ENCODE data around the gene CDC14A.

CDC14A gene

GRCh38 chr1:100463791-100464424 lies 111.6 kb downstream of the CDC14A start:
- TF ChIP-seq SPI1 (IDR thresholded peaks at IDR 0.05; ENCODE audit: low read depth, low read length) = no peak
- TF ChIP-seq POLR2AphosphoS5 (IDR thresholded peaks at IDR 0.05; ENCODE audit: low read depth, low read length) = no peak
- TF ChIP-seq TAF1 (IDR thresholded peaks at IDR 0.05; ENCODE audit: low read depth, low read length) = no peak
- TF ChIP-seq POLR2A (IDR thresholded peaks at IDR 0.05; ENCODE audit: low read depth, low read length) = no peak
- TF ChIP-seq POU2F2 (IDR thresholded peaks at IDR 0.05; ENCODE audit: low read depth, low read length) = peak; percentile 92
- no peak for TF ChIP-seq PAX5 (IDR thresholded peaks at IDR 0.05; ENCODE audit: insufficient read depth, low read length, severe bottlenecking)
- no peak for DNase-seq (ENCODE audit: insufficient read length, low spot score)
- FAIRE-seq = peak; percentile 87

GRCh38 chr1:100469578-100469977 lies 117.3 kb downstream of the CDC14A start:
- no peak for FAIRE-seq
- no peak for DNase-seq (ENCODE audit: insufficient read length, low spot score)
- TF ChIP-seq PAX5 (IDR thresholded peaks at IDR 0.05; ENCODE audit: insufficient read depth, low read length, severe bottlenecking) = no peak
- no peak for TF ChIP-seq POLR2AphosphoS5 (IDR thresholded peaks at IDR 0.05; ENCODE audit: low read depth, low read length)
- no peak for TF ChIP-seq POLR2A (IDR thresholded peaks at IDR 0.05; ENCODE audit: low read depth, low read length)
- no peak for TF ChIP-seq TAF1 (IDR thresholded peaks at IDR 0.05; ENCODE audit: low read depth, low read length)
- TF ChIP-seq SPI1 (IDR thresholded peaks at IDR 0.05; ENCODE audit: low read depth, low read length) = no peak
- TF ChIP-seq POU2F2 (IDR thresholded peaks at IDR 0.05; ENCODE audit: low read depth, low read length) = no peak

DNA sequence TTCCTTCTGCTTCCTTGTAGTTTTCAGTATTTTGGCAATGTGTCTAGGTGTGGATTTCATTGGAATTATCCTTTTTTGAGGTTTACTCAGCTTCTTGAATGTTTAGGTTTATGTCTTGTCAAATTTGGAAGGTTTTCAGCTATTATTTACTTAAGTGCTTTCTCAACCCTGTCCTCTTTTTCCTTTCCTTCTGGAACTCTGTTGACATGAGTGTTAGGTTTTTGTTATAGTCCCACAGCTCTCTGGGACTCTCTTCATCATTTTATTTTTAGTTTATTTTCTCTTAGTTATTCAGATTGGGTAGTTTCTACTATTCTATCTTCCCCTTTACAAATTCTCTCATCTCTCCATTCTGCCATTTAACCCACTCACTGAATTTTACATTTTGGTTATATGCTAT lies 122.5 kb downstream of the CDC14A start:
- no peak for TF ChIP-seq PAX5 (IDR thresholded peaks at IDR 0.05; ENCODE audit: insufficient read depth, low read length, severe bottlenecking)
- TF ChIP-seq TAF1 (IDR thresholded peaks at IDR 0.05; ENCODE audit: low read depth, low read length) = no peak
- no peak for TF ChIP-seq POU2F2 (IDR thresholded peaks at IDR 0.05; ENCODE audit: low read depth, low read length)
- no peak for TF ChIP-seq SPI1 (IDR thresholded peaks at IDR 0.05; ENCODE audit: low read depth, low read length)
- TF ChIP-seq POLR2A (IDR thresholded peaks at IDR 0.05; ENCODE audit: low read depth, low read length) = no peak
- TF ChIP-seq POLR2AphosphoS5 (IDR thresholded peaks at IDR 0.05; ENCODE audit: low read depth, low read length) = no peak
- FAIRE-seq = no peak
- DNase-seq (ENCODE audit: insufficient read length, low spot score) = no peak

GRCh38 chr1:100476735-100477290 lies 124.5 kb downstream of the CDC14A start:
- TF ChIP-seq POLR2A (IDR thresholded peaks at IDR 0.05; ENCODE audit: low read depth, low read length) (no peak), POU2F2 (IDR thresholded peaks at IDR 0.05; ENCODE audit: low read depth, low read length) (no peak), TAF1 (IDR thresholded peaks at IDR 0.05; ENCODE audit: low read depth, low read length) (no peak)
- FAIRE-seq (no peak), DNase-seq (ENCODE audit: insufficient read length, low spot score) (no peak)

- FAIRE-seq (no peak), DNase-seq (ENCODE audit: insufficient read length, low spot score) (no peak)
Observed at GRCh38 chr1:100478816-100479215, 126.5 kb downstream of the CDC14A start.

DNA sequence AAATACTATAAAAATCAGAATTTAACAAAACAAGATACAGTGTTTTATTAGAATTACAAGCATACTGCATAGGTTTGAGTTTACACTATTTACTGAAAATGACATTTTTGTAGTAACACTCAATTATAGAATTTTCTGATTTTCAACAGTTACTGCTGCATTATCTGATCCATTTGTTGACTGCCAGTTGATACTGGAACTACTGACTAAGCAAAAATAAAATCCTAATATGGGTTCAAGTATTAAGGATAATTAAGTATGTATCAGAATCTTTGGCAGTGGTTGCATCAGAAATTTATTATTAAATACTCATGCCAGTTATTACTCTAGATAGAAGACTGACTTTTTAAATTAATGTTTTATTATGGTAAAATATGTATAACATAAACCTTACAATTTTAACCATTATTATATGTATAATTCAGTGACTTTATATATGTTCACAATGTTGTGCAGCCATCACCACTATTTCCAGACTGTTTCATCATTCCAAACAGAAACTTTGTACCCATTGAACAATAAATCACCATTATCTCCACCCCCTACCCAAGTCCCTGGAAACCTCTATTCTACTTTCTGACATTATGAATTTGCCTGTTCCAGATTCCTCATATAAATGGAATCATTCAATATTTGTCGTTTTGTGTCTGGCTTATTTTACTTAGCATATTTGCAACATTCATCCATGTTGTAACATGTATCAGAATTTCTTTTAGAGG lies 127.5 kb downstream of the CDC14A start:
- TF ChIP-seq POLR2A (IDR thresholded peaks at IDR 0.05; ENCODE audit: low read depth, low read length) (no peak), POU2F2 (IDR thresholded peaks at IDR 0.05; ENCODE audit: low read depth, low read length) (no peak), TAF1 (IDR thresholded peaks at IDR 0.05; ENCODE audit: low read depth, low read length) (no peak), SPI1 (IDR thresholded peaks at IDR 0.05; ENCODE audit: low read depth, low read length) (no peak), POLR2AphosphoS5 (IDR thresholded peaks at IDR 0.05; ENCODE audit: low read depth, low read length) (no peak), PAX5 (IDR thresholded peaks at IDR 0.05; ENCODE audit: insufficient read depth, low read length, severe bottlenecking) (no peak)
- FAIRE-seq (no peak), DNase-seq (ENCODE audit: insufficient read length, low spot score) (no peak)

More at GRCh38 chr1:100478816-100479215, 126.5 kb downstream of the CDC14A start:
- TF ChIP-seq SPI1 (IDR thresholded peaks at IDR 0.05; ENCODE audit: low read depth, low read length) (no peak), POLR2A (IDR thresholded peaks at IDR 0.05; ENCODE audit: low read depth, low read length) (no peak), POLR2AphosphoS5 (IDR thresholded peaks at IDR 0.05; ENCODE audit: low read depth, low read length) (no peak), TAF1 (IDR thresholded peaks at IDR 0.05; ENCODE audit: low read depth, low read length) (no peak), POU2F2 (IDR thresholded peaks at IDR 0.05; ENCODE audit: low read depth, low read length) (no peak), PAX5 (IDR thresholded peaks at IDR 0.05; ENCODE audit: insufficient read depth, low read length, severe bottlenecking) (no peak)

- TF ChIP-seq SPI1 (IDR thresholded peaks at IDR 0.05; ENCODE audit: low read depth, low read length) (no peak), TAF1 (IDR thresholded peaks at IDR 0.05; ENCODE audit: low read depth, low read length) (no peak), POLR2AphosphoS5 (IDR thresholded peaks at IDR 0.05; ENCODE audit: low read depth, low read length) (no peak), POLR2A (IDR thresholded peaks at IDR 0.05; ENCODE audit: low read depth, low read length) (no peak), PAX5 (IDR thresholded peaks at IDR 0.05; ENCODE audit: insufficient read depth, low read length, severe bottlenecking) (no peak), POU2F2 (IDR thresholded peaks at IDR 0.05; ENCODE audit: low read depth, low read length) (no peak)
- DNase-seq (ENCODE audit: insufficient read length, low spot score) (no peak), FAIRE-seq (no peak)
Observed at GRCh38 chr1:100481303-100481702, 129.0 kb downstream of the CDC14A start.

DNA sequence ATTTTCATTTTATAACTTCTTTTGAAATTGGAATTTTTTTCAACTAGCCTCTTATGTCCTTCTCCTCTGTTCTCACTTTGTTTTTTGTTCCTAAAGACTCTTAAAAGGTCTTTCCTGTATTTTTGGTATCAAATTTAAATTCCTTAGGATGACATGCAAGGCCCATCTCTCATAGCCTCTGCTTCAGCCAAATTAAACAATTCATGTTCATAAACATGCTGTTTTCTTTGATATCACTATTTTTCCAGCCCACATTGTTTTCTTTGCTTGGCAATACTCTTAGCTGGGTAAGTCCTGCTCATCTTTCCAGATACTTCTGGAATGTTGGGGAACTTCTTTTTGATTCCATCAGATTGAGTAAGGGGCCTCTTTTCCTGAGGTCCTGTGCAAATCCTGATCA lies 129.9 kb downstream of the CDC14A start:
- TF ChIP-seq SPI1 (IDR thresholded peaks at IDR 0.05; ENCODE audit: low read depth, low read length) (no peak), POU2F2 (IDR thresholded peaks at IDR 0.05; ENCODE audit: low read depth, low read length) (no peak), TAF1 (IDR thresholded peaks at IDR 0.05; ENCODE audit: low read depth, low read length) (no peak), POLR2AphosphoS5 (IDR thresholded peaks at IDR 0.05; ENCODE audit: low read depth, low read length) (no peak), POLR2A (IDR thresholded peaks at IDR 0.05; ENCODE audit: low read depth, low read length) (no peak), PAX5 (IDR thresholded peaks at IDR 0.05; ENCODE audit: insufficient read depth, low read length, severe bottlenecking) (no peak)

GRCh38 chr1:100482748-100483147 lies 130.4 kb downstream of the CDC14A start:
- DNase-seq (ENCODE audit: insufficient read length, low spot score) (no peak), FAIRE-seq (peak; percentile 66)
- TF ChIP-seq POLR2A (IDR thresholded peaks at IDR 0.05; ENCODE audit: low read depth, low read length) = no peak
- TF ChIP-seq SPI1 (IDR thresholded peaks at IDR 0.05; ENCODE audit: low read depth, low read length) = no peak
- no peak for TF ChIP-seq POU2F2 (IDR thresholded peaks at IDR 0.05; ENCODE audit: low read depth, low read length)
- no peak for TF ChIP-seq PAX5 (IDR thresholded peaks at IDR 0.05; ENCODE audit: insufficient read depth, low read length, severe bottlenecking)
- no peak for TF ChIP-seq TAF1 (IDR thresholded peaks at IDR 0.05; ENCODE audit: low read depth, low read length)
- TF ChIP-seq POLR2AphosphoS5 (IDR thresholded peaks at IDR 0.05; ENCODE audit: low read depth, low read length) = no peak

More for the DNA sequence above, 129.9 kb downstream of the CDC14A start:
- DNase-seq (ENCODE audit: insufficient read length, low spot score) = no peak
- FAIRE-seq = no peak

Measured in GM12891 (cell line).